ENCODE measurements around the gene CDC6.
"Not testable (repeated sequence)": the region's sequence is repeated elsewhere in the genome, so short reads cannot be mapped to it uniquely, and the experiment has no call there.

Gene CDC6

GRCh38 chr17:40297511-40297910 is 9.8 kb downstream of the CDC6 start:
- Histone ChIP-seq H3K4me3 (ENCODE audit: low read depth, low read length) (no peak overlapping the region), H3K27ac (no peak overlapping the region), H3K27me3 (replicated peaks) (no peaks in the 10 kb centered on the region), H3K36me3 (replicated peaks) (no peaks in the 10 kb centered on the region)
- in situ Hi-C loops (cut with HindIII; ENCODE audit: low pct_ligation_motif_present, low sequenced_read_pairs) = loop anchor here (25.0 kb wide), 1 partner anchor 110 kb away; the partner anchor contains the start of gene RAPGEFL1
- no peak for TF ChIP-seq CTCF (IDR thresholded peaks at IDR 0.05; ENCODE audit: low read depth, low read length, missing control alignments)
- DNase-seq = no peak

- Histone ChIP-seq H3K27ac (no peak overlapping the region), H3K36me3 (replicated peaks) (no peaks in the 10 kb centered on the region)
Observed at GRCh38 chr17:40298726-40299125, 11.0 kb downstream of the CDC6 start.

GRCh38 chr17:40299159-40299757 is 11.6 kb downstream of the CDC6 start:
- not testable (repeated sequence) for H3K27ac ChIP-seq; DNase-seq; H3K27me3 ChIP-seq (replicated peaks); H3K36me3 ChIP-seq (replicated peaks); H3K4me3 ChIP-seq (ENCODE audit: low read depth, low read length)
- in situ Hi-C loops (cut with HindIII; ENCODE audit: low pct_ligation_motif_present, low sequenced_read_pairs) = loop anchor here (25.0 kb wide), 1 partner anchor 112 kb away; the partner anchor contains the start of gene RAPGEFL1

More at GRCh38 chr17:40298726-40299125, 11.0 kb downstream of the CDC6 start:
- in situ Hi-C loops (cut with HindIII; ENCODE audit: low pct_ligation_motif_present, low sequenced_read_pairs) = loop anchor here (25.0 kb wide), 1 partner anchor 111 kb away; the partner anchor contains the start of gene RAPGEFL1
- peak; percentile 20 for DNase-seq
- Histone ChIP-seq H3K27me3 (replicated peaks) (no peaks in the 10 kb centered on the region), H3K4me3 (ENCODE audit: low read depth, low read length) (no peak overlapping the region)
- TF ChIP-seq CTCF (IDR thresholded peaks at IDR 0.05; ENCODE audit: low read depth, low read length, missing control alignments) = no peak

- Histone ChIP-seq H3K4me3 (ENCODE audit: low read depth, low read length) (no peak overlapping the region), H3K27ac (no peak overlapping the region), H3K27me3 (replicated peaks) (no peaks in the 10 kb centered on the region), H3K36me3 (replicated peaks) (no peaks in the 10 kb centered on the region)
- peak; percentile 39 for TF ChIP-seq CTCF (IDR thresholded peaks at IDR 0.05; ENCODE audit: low read depth, low read length, missing control alignments)
- in situ Hi-C loops (cut with HindIII; ENCODE audit: low pct_ligation_motif_present, low sequenced_read_pairs) = loop anchor here (5.0 to 25.0 kb wide), 2 partner anchors 51 to 236 kb away; no protein-coding TSS in a partner anchor
- no peak for DNase-seq
Observed at GRCh38 chr17:40301315-40301714, 13.6 kb downstream of the CDC6 start.

- TF ChIP-seq CTCF (IDR thresholded peaks at IDR 0.05; ENCODE audit: low read depth, low read length, missing control alignments) = peak; percentile 76
- in situ Hi-C loops (cut with HindIII; ENCODE audit: low pct_ligation_motif_present, low sequenced_read_pairs) = loop anchor here (5.0 to 25.0 kb wide), 2 partner anchors 49 to 234 kb away; no protein-coding TSS in a partner anchor
- H3K4me3 ChIP-seq (ENCODE audit: low read depth, low read length) = no peak overlapping the region
- peak; percentile 67 for DNase-seq
- no peaks in the 10 kb centered on the region for H3K27me3 ChIP-seq (replicated peaks)
- H3K36me3 ChIP-seq (replicated peaks) = no peaks in the 10 kb centered on the region
- no peak overlapping the region for H3K27ac ChIP-seq
Observed at GRCh38 chr17:40303009-40303657, 15.5 kb downstream of the CDC6 start.

GRCh38 chr17:40303708-40304551 is 16.3 kb downstream of the CDC6 start:
- no peaks in the 10 kb centered on the region for H3K36me3 ChIP-seq (replicated peaks)
- H3K27me3 ChIP-seq (replicated peaks) = no peaks in the 10 kb centered on the region
- no peak for TF ChIP-seq CTCF (IDR thresholded peaks at IDR 0.05; ENCODE audit: low read depth, low read length, missing control alignments)
- H3K4me3 ChIP-seq (ENCODE audit: low read depth, low read length) = no peak overlapping the region
- in situ Hi-C loops (cut with HindIII; ENCODE audit: low pct_ligation_motif_present, low sequenced_read_pairs) = loop anchor here (5.0 to 25.0 kb wide), 2 partner anchors 48 to 233 kb away; no protein-coding TSS in a partner anchor
- DNase-seq = no peak
- no peak overlapping the region for H3K27ac ChIP-seq

GRCh38 chr17:40304552-40304863 is 16.8 kb downstream of the CDC6 start:
- DNase-seq, H3K27ac ChIP-seq: not testable (repeated sequence)
- in situ Hi-C loops (cut with HindIII; ENCODE audit: low pct_ligation_motif_present, low sequenced_read_pairs) = loop anchor here (5.0 to 25.0 kb wide), 2 partner anchors 48 to 233 kb away; no protein-coding TSS in a partner anchor

GRCh38 chr17:40304866-40305265 is 17.2 kb downstream of the CDC6 start:
- H3K36me3 ChIP-seq (replicated peaks); DNase-seq; H3K27me3 ChIP-seq (replicated peaks); H3K4me3 ChIP-seq (ENCODE audit: low read depth, low read length); H3K27ac ChIP-seq: not testable (repeated sequence)
- in situ Hi-C loops (cut with HindIII; ENCODE audit: low pct_ligation_motif_present, low sequenced_read_pairs) = loop anchor here (5.0 to 25.0 kb wide), 2 partner anchors 47 to 232 kb away; no protein-coding TSS in a partner anchor

More at GRCh38 chr17:40304552-40304863, 16.8 kb downstream of the CDC6 start:
- H3K27me3 ChIP-seq (replicated peaks); H3K36me3 ChIP-seq (replicated peaks); H3K4me3 ChIP-seq (ENCODE audit: low read depth, low read length): not testable (repeated sequence)
